DOHH2 (cell line): ENCODE results near the gene ATG16L1.

ENCODE experiments used
- CTCF ChIP-seq: fragments of 200-600 bp; sonication (generic); IDR thresholded peaks from one replicate; pipeline ENCODE4 v1.5.1; 2014; ENCODE audit warnings: antibody characterized with exemption, mild to moderate bottlenecking, low read depth, low read length; ENCODE audit not compliant: poor library complexity, severe bottlenecking
- EZH2phosphoT487 ChIP-seq: fragments of 200-600 bp; sonication (generic); IDR thresholded peaks from 2 replicates; pipeline ENCODE4 v1.6.1; 2017; ENCODE audit warnings: borderline replicate concordance, mild to moderate bottlenecking, antibody characterized with exemption, low read length, moderate library complexity, mixed read lengths

- TF ChIP-seq CTCF: no peak
- TF ChIP-seq EZH2phosphoT487: no peak
These were observed 80.1 kb downstream of the ATG16L1 start for GRCh38 chr2:233331536-233331935.
